ENCODE results near the gene C12orf43.

GRCh38 chr12:121010860-121011259, 5.4 kb downstream of the C12orf43 start:
- TF ChIP-seq ZNF274 (IDR thresholded peaks at IDR 0.05; ENCODE audit: low read depth, low read length) (no peak), SUZ12 (IDR thresholded peaks at IDR 0.05; ENCODE audit: extremely low read depth, insufficient read depth, insufficient read length) (no peak), YY1 (IDR thresholded peaks at IDR 0.05; ENCODE audit: insufficient read depth, insufficient read length) (no peak)

Data from NT2/D1 (cell line).